HG03025 (cell line): ENCODE results near the gene UFSP2.

Experiments used
- ATAC-seq: cut with Tn5 transposase; IDR thresholded peaks from one replicate; pipeline ENCODE4 v1.9.1; 2021; ENCODE audit warnings: mild to moderate bottlenecking, moderate library complexity; ENCODE audit not compliant: unreplicated experiment, low FRiP score

UFSP2 gene, protein sequence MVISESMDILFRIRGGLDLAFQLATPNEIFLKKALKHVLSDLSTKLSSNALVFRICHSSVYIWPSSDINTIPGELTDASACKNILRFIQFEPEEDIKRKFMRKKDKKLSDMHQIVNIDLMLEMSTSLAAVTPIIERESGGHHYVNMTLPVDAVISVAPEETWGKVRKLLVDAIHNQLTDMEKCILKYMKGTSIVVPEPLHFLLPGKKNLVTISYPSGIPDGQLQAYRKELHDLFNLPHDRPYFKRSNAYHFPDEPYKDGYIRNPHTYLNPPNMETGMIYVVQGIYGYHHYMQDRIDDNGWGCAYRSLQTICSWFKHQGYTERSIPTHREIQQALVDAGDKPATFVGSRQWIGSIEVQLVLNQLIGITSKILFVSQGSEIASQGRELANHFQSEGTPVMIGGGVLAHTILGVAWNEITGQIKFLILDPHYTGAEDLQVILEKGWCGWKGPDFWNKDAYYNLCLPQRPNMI

DNA sequence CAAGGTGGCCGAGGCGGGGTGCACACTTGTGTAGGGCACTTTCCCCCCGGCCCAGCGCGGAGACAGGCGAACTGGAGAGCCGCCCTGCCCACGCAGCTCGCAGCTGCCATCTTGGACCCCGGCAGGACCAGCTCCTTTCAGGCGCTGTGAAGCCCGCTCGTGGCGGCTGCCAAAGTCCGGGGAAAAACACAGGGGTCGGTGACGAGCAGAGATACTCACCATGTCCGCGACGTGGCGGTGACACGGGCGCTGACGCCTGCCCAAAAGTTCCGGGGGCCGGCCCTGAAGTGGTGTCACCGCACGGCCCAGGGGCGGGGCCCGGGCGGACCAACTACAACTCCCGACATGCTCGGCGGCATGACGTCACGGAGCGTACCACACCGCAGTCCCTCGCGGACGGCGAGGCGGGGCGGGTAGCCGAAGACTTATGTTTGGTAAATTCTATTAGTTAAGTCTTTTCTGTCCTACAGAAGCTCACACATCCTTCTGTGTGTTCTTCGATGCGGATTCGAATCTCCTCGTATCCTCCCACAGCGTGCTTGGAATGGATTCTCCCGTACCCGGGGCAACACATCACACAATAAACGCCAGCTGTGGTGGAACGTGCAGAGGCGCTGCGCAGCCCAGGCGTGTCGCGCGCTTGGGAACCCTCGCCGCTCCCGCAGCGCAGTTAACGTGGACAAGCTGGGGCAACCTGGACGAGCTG is at the start of gene UFSP2:
UFSP2 (minus strand) TSS at position 318 of the 706 bp plus-strand sequence; CDS start at position 222, 96 bp downstream.
- peak; percentile 92 for ATAC-seq

- no peak for ATAC-seq
These were observed 47.5 kb upstream of the UFSP2 start for GRCh38 chr4:185473247-185473646.

DNA sequence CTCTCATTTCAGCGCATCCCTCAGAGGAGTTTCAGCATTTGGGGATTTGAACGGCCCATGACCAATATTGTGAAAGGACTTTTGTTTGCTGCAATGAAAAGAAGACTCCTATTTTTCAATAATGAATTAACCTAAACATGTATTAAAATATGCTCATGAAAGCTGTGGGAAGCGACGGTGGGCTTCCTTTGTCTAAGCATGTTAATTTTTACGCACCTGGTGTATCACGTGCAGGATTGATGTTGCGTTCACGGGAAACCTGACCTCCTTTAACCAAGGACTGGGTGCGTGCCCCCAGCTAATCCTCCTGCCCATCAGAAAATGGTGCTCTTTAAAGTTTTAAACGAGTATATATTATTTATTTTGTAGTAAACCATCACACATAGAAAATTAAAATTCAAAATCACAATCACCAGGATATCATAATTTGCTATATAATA is 46.4 kb upstream of the UFSP2 start:
- no peak for ATAC-seq

DNA sequence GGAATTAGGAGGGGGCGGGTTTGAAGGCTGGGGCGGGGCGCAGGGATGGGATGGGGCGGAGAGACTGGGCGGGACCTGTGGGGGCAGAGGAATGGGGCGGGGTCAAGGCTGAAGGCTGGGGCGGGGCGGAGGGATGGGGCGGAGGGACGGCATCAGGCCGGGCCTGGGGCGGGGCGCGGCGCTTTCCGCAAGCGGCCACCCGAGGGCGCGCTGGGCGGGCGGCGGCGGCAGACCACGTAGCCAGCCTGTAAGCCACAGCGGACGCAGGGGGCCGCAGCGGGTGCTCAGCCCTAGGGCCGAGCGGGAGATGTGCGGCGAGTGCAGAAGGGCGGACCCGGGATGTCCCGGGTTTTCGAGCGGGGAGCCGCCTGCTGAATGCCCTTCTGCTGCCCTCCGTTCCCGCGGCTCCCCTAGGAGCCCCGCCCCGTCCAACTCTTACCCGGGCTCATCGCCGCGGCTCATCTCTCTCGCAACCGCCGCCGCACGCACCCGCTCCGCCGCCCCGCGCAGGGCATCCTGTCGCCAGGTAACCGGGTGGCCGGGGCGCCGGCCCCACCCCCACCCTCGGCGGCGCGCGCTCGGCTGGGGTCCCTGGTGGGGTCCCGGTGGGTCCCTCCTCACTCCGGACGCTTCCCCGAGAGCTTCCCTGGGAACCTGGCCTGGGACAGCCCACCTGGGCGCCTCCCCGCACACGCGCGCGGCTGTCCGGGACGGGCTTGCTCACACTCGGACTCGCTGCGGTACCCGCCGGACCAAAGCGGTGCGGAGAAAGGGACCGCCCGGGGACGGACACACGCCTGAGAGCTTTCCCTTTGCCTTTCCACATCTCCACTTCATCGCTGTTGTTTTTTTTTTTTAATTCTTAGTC is 45.7 kb upstream of the UFSP2 start, which contains the start of gene CCDC110:
CCDC110 (minus strand) TSS at position 499 of the 868 bp plus-strand sequence; CDS start at position 449, 50 bp downstream.
- peak; percentile 91 for ATAC-seq

DNA sequence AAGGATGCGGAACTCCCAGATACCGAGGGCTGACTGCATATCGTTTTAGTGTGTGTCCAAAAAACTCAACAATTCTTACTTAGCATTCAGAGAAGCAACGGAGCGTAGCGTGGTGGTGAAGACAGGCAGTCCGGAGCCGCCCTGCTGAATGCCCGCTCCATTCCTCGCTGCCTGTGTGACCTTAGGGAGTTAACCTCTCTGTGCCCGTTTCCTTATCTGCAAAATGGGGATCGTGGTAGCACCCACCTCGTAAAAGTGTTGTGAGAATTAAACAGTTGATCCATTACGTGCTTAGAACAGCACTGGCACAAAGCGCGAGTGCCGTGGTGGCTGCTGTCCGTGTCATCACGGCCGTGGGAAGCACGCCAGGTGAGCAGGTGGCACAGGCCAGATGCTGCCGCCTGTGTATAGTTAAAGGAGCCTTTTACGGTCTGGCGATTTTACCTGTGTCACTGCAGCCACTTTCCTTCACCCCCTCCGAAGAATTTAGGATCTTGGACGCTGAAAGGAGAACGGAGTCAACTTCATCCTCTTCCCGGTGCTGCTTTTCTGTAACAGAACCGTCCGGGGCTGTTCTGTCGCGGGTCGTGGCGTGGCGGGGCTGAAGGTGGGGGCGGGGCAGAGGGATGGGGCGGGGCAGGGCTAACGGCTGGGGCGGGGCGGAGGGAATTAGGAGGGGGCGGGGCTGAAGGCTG is 44.9 kb upstream of the UFSP2 start:
- no peak for ATAC-seq

DNA sequence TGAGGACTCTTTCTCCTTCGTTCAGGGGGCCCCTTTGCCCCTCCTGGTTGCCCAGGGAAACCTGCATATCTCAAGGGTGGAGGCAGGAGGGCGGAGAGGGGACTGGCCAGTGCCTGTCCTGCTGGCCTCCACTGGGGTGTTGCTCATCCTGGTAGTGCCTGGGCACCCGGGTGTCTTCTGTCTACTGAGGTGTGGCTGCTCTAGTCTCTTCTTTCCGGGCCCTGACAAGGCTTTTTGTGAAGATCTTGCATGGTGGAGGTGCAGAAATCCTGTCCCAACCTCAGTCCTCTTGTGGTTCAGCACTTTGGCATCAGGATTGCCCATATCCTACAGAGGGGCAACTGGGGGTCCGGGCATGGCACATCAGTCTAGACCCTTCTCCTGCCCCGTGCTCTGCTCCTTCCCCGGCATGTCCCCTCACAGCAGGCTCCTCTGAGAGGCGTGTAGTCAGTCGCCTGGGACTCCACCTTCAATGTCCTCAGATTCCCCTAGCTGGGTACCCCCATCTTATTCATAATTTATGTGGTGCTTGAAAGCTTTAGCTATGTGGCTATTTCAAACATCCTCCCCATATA is 43.9 kb upstream of the UFSP2 start:
- no peak for ATAC-seq

GRCh38 chr4:185468999-185469398 is 43.2 kb upstream of the UFSP2 start:
- ATAC-seq = no peak

- ATAC-seq = no peak
These were observed 42.2 kb upstream of the UFSP2 start for GRCh38 chr4:185467991-185468390.

DNA sequence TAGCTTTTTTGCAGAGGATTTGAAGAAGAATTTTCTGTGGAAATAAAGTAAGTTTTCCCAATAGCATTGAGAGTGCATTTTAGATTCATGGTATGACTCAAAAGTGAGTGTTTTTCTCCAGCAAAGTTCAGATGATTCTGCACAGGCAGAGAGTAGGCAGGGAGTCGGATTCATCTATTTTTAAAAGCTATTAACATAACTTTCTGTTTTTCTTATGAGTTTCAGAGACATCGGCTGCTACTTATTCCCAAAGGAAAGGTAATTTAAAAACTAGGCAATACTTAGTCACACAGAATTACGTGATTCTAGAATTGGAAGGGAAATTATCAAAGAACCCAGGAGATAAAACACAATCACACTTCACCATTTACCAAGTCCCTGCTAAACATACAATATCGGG is 41.3 kb upstream of the UFSP2 start:
- no peak for ATAC-seq

GRCh38 chr4:185465707-185466106 is 39.9 kb upstream of the UFSP2 start:
- no peak for ATAC-seq

DNA sequence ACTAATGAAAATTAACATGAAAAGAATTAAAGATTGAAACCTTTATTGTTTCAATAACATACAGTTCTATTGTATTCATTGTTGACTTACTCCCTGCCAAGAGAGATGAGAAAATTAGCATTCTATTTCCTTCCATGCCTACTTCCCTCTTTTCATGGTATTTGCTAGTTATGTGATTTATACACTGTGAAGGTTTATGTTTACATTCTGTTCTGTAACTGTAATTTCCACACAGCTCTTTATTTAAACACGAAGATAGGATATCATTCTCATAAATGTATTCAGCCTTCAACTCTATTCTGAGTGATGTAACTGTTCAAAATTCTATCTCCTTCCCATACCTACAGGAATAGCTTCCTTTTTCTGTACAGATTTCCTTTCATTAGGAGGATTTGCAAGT is 39.1 kb upstream of the UFSP2 start:
- no peak for ATAC-seq

GRCh38 chr4:185464183-185464582 is 38.4 kb upstream of the UFSP2 start:
- ATAC-seq = no peak

DNA sequence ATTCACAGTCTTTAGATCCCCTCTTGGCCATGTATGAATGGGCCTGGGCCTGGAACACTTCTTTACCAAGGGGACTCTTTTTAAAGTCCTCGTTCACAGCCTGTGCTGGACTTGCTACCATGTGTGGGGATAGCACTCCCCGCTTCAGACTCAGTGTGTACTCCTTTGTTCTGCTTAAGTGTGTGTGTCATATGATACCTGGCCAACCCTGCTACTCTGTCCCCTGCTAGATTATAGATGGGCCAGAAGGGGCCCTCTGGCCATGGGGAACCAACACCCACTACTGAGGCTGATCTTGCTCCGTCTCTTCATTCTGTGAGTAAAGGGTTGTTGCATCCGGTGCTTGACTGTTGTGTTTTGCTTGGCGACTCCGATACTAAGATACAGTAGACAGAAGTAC is 37.8 kb upstream of the UFSP2 start:
- no peak for ATAC-seq

DNA sequence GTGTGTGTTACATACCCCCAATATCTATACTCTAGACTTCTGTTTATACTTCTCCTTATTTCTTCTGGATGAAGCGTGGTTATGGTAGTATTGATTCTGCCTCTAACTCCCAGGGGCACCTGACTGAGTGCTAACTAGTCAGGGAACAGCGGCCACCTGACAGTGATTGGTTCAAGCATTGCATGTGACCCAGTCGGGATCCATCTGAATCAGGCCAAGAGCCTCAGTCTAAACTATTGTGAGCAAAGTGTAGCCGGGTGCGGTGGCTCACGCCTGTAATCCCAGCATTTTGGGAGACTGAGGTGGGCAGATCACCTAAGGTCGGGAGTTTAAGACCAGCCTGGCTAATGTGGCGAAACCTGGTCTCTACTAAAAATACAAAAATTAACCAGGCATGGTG is 35.8 kb upstream of the UFSP2 start:
- ATAC-seq = no peak

GRCh38 chr4:185457136-185457535 is 31.4 kb upstream of the UFSP2 start:
- no peak for ATAC-seq

- ATAC-seq = no peak
These were observed 30.4 kb upstream of the UFSP2 start for GRCh38 chr4:185456131-185456530.

GRCh38 chr4:185445209-185445608 is 19.4 kb upstream of the UFSP2 start:
- no peak for ATAC-seq

- ATAC-seq = no peak
These were observed 15.7 kb upstream of the UFSP2 start for GRCh38 chr4:185441479-185441878.

DNA sequence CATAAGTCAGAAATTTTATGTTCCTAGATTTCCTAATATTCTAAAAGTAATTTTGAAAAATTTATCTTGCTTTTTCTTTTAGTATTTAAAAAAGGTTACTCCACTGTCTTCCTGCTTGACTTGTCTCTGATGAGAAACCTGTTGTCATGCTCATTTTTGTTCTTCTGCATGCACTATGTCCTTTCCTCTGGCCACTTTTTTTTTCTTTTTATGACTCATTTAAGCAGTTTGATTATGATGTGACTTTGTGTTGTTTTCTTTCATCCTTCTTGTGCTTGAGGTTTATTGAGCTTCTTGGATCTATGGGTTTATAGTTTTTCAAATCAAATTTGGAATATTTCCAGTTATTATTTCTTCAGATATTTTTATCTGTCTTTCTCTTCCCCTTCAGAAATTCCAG is 12.0 kb upstream of the UFSP2 start:
- ATAC-seq = no peak

DNA sequence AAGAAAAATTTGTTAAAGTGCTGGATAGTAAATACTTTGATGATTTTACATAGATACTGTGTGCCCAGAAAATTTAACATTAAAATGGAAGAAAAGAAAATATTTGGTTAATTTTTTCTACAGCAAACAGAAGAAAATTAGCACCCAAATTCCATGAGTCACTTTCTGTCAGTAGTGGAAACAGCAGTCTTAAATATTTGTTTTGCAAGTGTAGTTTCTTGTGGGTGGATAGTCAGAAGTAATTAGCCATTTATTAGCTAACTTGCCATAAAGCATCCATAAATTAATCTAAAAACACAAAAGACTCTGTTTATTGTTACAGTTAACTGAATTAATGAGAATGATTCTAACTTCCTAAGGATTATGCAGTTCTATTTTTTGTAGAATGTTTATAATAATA is 9.7 kb upstream of the UFSP2 start:
- ATAC-seq = no peak
